SK-N-SH (cell line): ENCODE measurements around the gene CSHL1. TPM values are rescaled to one million over a fixed set of nuclear protein-coding genes. Genes with fewer than 3 reads are reported as not detected.
A peak's percentile ranks its signal among the peaks of the same experiment; 100 is the strongest.
"Not testable (repeated sequence)": the region's sequence is repeated elsewhere in the genome, so short reads cannot be mapped to it uniquely, and the experiment has no call there.

ENCODE experiments used
- CTCF ChIA-PET: fragments of 300-600, 350-600 bp; formaldehyde crosslinking; extraction: SDS; loops from one replicate; lab custom pipeline; 2021; lab: Yijun Ruan, JAX
- POLR2A ChIA-PET: fragments of 350-600 bp; sonication (Branson Sonifier 250); formaldehyde crosslinking; extraction: SDS; loops from one replicate; lab custom pipeline; 2020; ENCODE audit warnings: antibody characterized with exemption, inconsistent platforms; lab: Yijun Ruan, JAX
- DNase-seq: peaks from one replicate; pipeline ENCODE4 v3.0.0; 2012
- H2AFZ ChIP-seq: fragments of 200-600 bp; sonication (generic); 2 replicates; pipeline ENCODE4 v1.8.1; 2016; ENCODE audit warnings: antibody characterized with exemption, mild to moderate bottlenecking, low read depth
- H3F3A ChIP-seq: fragments of 200-600 bp; sonication (generic); replicated peaks from 2 replicates; pipeline ENCODE3; 2016; ENCODE audit warnings: antibody characterized with exemption, mild to moderate bottlenecking; ENCODE audit not compliant: insufficient read depth
- H3K27ac ChIP-seq, 2 experiments: fragments of 200-500 bp in 1 of 2; fragments of 200-600 bp in 1 of 2; sonication (Bioruptor generic) in 1 of 2; sonication (generic), shearing (Covaris generic) in 1 of 2; 2 replicates each; pipeline versions ENCODE4 v1.5.1 to v1.6.1; 2014 to 2016; ENCODE audit warnings: low read depth in 2 of 2, inconsistent platforms in 1 of 2, low read length in 1 of 2, mild to moderate bottlenecking in 1 of 2, mixed read lengths in 1 of 2
- H3K27me3 ChIP-seq: fragments of 200-600 bp; sonication (generic), shearing (Covaris generic); 2 replicates; pipeline ENCODE4 v1.6.1; 2016; ENCODE audit warnings: mixed run types; ENCODE audit not compliant: insufficient read depth
- H3K36me3 ChIP-seq, 2 experiments: fragments of 200-500 bp in 1 of 2; fragments of 200-600 bp in 1 of 2; sonication (Bioruptor generic) in 1 of 2; sonication (generic) in 1 of 2; replicated peaks in 1 of 2; 2 replicates each; pipeline versions ENCODE3 to v1.5.1; 2014 to 2016; ENCODE audit warnings: low read length in 1 of 2, mild to moderate bottlenecking in 1 of 2; ENCODE audit not compliant: insufficient read depth in 2 of 2, control insufficient read depth in 1 of 2
- H3K4me1 ChIP-seq, 2 experiments: fragments of 200-500 bp in 1 of 2; fragments of 200-600 bp in 1 of 2; sonication (Bioruptor generic) in 1 of 2; sonication (generic), shearing (Covaris generic) in 1 of 2; 2 replicates each; pipeline versions ENCODE4 v1.5.1 to v1.6.1; 2014 to 2016; ENCODE audit warnings: low read depth in 1 of 2, low read length in 1 of 2, mixed run types in 1 of 2; ENCODE audit not compliant: insufficient read depth in 2 of 2, control insufficient read depth in 1 of 2
- H3K4me2 ChIP-seq: fragments of 200-600 bp; sonication (generic), shearing (Covaris generic); 2 replicates; pipeline ENCODE4 v1.6.1; 2017; ENCODE audit warnings: mixed run types
- H3K4me3 ChIP-seq, 2 experiments: fragments of 200-500 bp in 1 of 2; fragments of 200-600 bp in 1 of 2; sonication (Bioruptor generic) in 1 of 2; sonication (generic), shearing (Covaris generic) in 1 of 2; 2 replicates each; pipeline versions ENCODE4 v1.5.1 to v1.8.1; 2014 to 2016; ENCODE audit warnings: low read depth in 2 of 2, inconsistent platforms in 1 of 2, low read length in 1 of 2, mild to moderate bottlenecking in 1 of 2, mixed read lengths in 1 of 2, moderate library complexity in 1 of 2
- H3K79me2 ChIP-seq: fragments of 200-600 bp; sonication (generic); 2 replicates; pipeline ENCODE4 v1.8.1; 2017; ENCODE audit warnings: mild to moderate bottlenecking; ENCODE audit not compliant: insufficient read depth
- H3K9ac ChIP-seq: fragments of 200-600 bp; sonication (generic); 2 replicates; pipeline ENCODE4 v1.6.1; 2017; ENCODE audit warnings: mixed run types
- H3K9me2 ChIP-seq: fragments of 200-600 bp; sonication (generic); 2 replicates; pipeline ENCODE4 v1.6.1; 2017; ENCODE audit warnings: mixed run types
- H3K9me3 ChIP-seq: fragments of 200-600 bp; sonication (generic); 2 replicates; pipeline ENCODE4 v1.6.1; 2017; ENCODE audit warnings: mixed run types, mild to moderate bottlenecking, moderate library complexity
- H4K20me1 ChIP-seq: fragments of 200-600 bp; sonication (generic); 2 replicates; pipeline ENCODE4 v1.6.1; 2017; ENCODE audit warnings: mild to moderate bottlenecking, mixed run types; ENCODE audit not compliant: insufficient read depth
- CTCF ChIP-seq: fragments of 200-600 bp; sonication (generic); IDR thresholded peaks from 2 replicates; pipeline ENCODE4 v1.6.1; 2017; ENCODE audit warnings: antibody characterized with exemption, mild to moderate bottlenecking, moderate library complexity
- IRF3 ChIP-seq: fragments of 150-350 bp; IDR thresholded peaks from 2 replicates; pipeline ENCODE4 v1.6.1; 2016; ENCODE audit warnings: mild to moderate bottlenecking, low read depth, low read length
- MXI1 ChIP-seq: IDR thresholded peaks from 2 replicates; pipeline ENCODE4 v1.6.1; 2012; ENCODE audit warnings: mild to moderate bottlenecking, low read depth, low read length, improper control_type of control experiment
- POLR2AphosphoS5 ChIP-seq: IDR thresholded peaks from 2 replicates; pipeline ENCODE4 v1.6.1; 2012; ENCODE audit warnings: low read depth, low read length
- RAD21 ChIP-seq: IDR thresholded peaks from 2 replicates; pipeline ENCODE4 v1.6.1; 2012; ENCODE audit warnings: mild to moderate bottlenecking, low read length
- SMC3 ChIP-seq: IDR thresholded peaks from 2 replicates; pipeline ENCODE4 v1.6.1; 2012; ENCODE audit warnings: low read depth, low read length, improper control_type of control experiment
- TCF12 ChIP-seq: IDR thresholded peaks from 2 replicates; pipeline ENCODE4 v1.4.0; 2012
- ZBTB33 ChIP-seq: IDR thresholded peaks from 2 replicates; pipeline ENCODE4 v1.4.0; 2012; ENCODE audit warnings: low read depth, borderline replicate concordance
- WGBS: methylation state at CpG from one replicate; pipeline ENCODE4 v1.1.6; 2017; ENCODE audit warnings: low lambda C conversion rate; 5-methylcytosine and 5-hydroxymethylcytosine counted together
- polyA plus RNA-seq, 3 experiments: library from polyadenylated mRNA; depleted of rRNA; stranded (reverse); fragments of >200 nt; gene quantifications; 2 replicates each; pipeline ENCODE4 v1.2.3, GENCODE V29; 2012
- TF ChIP-seq, protein P1 (sequence below): IDR thresholded peaks from 2 replicates; pipeline ENCODE4 v1.6.1; 2012; ENCODE audit warnings: mild to moderate bottlenecking, low read depth, low read length, moderate library complexity

Gene CSHL1
- polyA plus RNA-seq, 1 of the 3 experiments (the other 2 are of a cell fraction): not detected

- no peaks in the 10 kb centered on the region for H3K4me1 ChIP-seq
- POLR2A ChIA-PET: no interaction called here
- no peak for TF ChIP-seq TCF12
- no peak for TF ChIP-seq RAD21
- no peak for TF ChIP-seq SMC3
- peak; percentile 51 for TF ChIP-seq CTCF
- no peak for TF ChIP-seq IRF3
These were observed 29.0 kb downstream of the CSHL1 start, which contains the start of gene GH2 for GRCh38 chr17:63881935-63882601. Gene GH2, minus strand, starts transcription at chr17:63881944. Its CDS starts 143 bp downstream, at chr17:63881801.

GRCh38 chr17:63881337-63881736 is 29.7 kb downstream of the CSHL1 start:
- DNase-seq, H3K4me1 ChIP-seq, H2AFZ ChIP-seq, H3K79me2 ChIP-seq, H3F3A ChIP-seq, H3K27me3 ChIP-seq, H3K9me2 ChIP-seq, POLR2A ChIA-PET, H3K9ac ChIP-seq, H3K9me3 ChIP-seq, H3K27ac ChIP-seq, H3K4me2 ChIP-seq, H3K36me3 ChIP-seq, H4K20me1 ChIP-seq, H3K4me3 ChIP-seq: not testable (repeated sequence)
- CTCF ChIA-PET: interaction anchor here (1.1 to 2.0 kb wide), 7 partner anchors 16 to 147 kb away, joined by 3 to 11 read pairs (median 5); partner anchors contain the start of gene CSHL1
- 77% methylated on average over 11 of the region's 11 CpGs for WGBS

More at GRCh38 chr17:63881935-63882601, 29.0 kb downstream of the CSHL1 start, which contains the start of gene GH2:
- no peaks in the 10 kb centered on the region for H3K36me3 ChIP-seq
- H3F3A ChIP-seq: no peaks in the 10 kb centered on the region
- no peak within 1 kb of the TSS for H3K9ac ChIP-seq
- no peak within 1 kb of the TSS for H3K4me2 ChIP-seq
- H3K9me3 ChIP-seq: no peaks in the 10 kb centered on the region
- H3K79me2 ChIP-seq: no peaks in the 10 kb centered on the region
- WGBS: 53% methylated on average over 11 of the region's 15 CpGs
- H3K4me3 ChIP-seq: no peak within 1 kb of the TSS
- H3K9me2 ChIP-seq: no peaks in the 10 kb centered on the region
- no peaks in the 10 kb centered on the region for H4K20me1 ChIP-seq
- no peak within 1 kb of the TSS for H3K27ac ChIP-seq
- H2AFZ ChIP-seq: no peak within 1 kb of the TSS
- CTCF ChIA-PET: interaction anchor here (1.1 to 2.7 kb wide), 10 partner anchors 16 to 146 kb away, joined by 3 to 15 read pairs (median 5); partner anchors contain the start of gene CSHL1
- DNase-seq: peak; percentile 85
- peaks cover 5% of the 10 kb centered on the region for H3K27me3 ChIP-seq

GRCh38 chr17:63880706-63881105 is 30.4 kb downstream of the CSHL1 start:
- DNase-seq: no peak
- H3K36me3 ChIP-seq: no peaks in the 10 kb centered on the region
- no peak overlapping the region for H3K27ac ChIP-seq
- no peak overlapping the region for H3K9ac ChIP-seq
- ChIA-PET POLR2A (no interaction called here), CTCF (interaction anchor here (1.2 to 2.0 kb wide), 6 partner anchors 15 to 147 kb away, joined by 3 to 11 read pairs (median 6); partner anchors contain the start of gene CSHL1)
- H3K9me3 ChIP-seq: no peaks in the 10 kb centered on the region
- 57% methylated on average over 4 of the region's 12 CpGs for WGBS
- no peaks in the 10 kb centered on the region for H3K9me2 ChIP-seq
- no peaks in the 10 kb centered on the region for H3K79me2 ChIP-seq
- H3K4me2 ChIP-seq: no peak overlapping the region
- no peaks in the 10 kb centered on the region for H4K20me1 ChIP-seq
- H2AFZ ChIP-seq: no peak overlapping the region
- no peak overlapping the region for H3K4me3 ChIP-seq
- H3F3A ChIP-seq: no peaks in the 10 kb centered on the region
- H3K27me3 ChIP-seq: peaks cover 5% of the 10 kb centered on the region
- H3K4me1 ChIP-seq: no peaks in the 10 kb centered on the region
- TF ChIP-seq, protein P1, sequence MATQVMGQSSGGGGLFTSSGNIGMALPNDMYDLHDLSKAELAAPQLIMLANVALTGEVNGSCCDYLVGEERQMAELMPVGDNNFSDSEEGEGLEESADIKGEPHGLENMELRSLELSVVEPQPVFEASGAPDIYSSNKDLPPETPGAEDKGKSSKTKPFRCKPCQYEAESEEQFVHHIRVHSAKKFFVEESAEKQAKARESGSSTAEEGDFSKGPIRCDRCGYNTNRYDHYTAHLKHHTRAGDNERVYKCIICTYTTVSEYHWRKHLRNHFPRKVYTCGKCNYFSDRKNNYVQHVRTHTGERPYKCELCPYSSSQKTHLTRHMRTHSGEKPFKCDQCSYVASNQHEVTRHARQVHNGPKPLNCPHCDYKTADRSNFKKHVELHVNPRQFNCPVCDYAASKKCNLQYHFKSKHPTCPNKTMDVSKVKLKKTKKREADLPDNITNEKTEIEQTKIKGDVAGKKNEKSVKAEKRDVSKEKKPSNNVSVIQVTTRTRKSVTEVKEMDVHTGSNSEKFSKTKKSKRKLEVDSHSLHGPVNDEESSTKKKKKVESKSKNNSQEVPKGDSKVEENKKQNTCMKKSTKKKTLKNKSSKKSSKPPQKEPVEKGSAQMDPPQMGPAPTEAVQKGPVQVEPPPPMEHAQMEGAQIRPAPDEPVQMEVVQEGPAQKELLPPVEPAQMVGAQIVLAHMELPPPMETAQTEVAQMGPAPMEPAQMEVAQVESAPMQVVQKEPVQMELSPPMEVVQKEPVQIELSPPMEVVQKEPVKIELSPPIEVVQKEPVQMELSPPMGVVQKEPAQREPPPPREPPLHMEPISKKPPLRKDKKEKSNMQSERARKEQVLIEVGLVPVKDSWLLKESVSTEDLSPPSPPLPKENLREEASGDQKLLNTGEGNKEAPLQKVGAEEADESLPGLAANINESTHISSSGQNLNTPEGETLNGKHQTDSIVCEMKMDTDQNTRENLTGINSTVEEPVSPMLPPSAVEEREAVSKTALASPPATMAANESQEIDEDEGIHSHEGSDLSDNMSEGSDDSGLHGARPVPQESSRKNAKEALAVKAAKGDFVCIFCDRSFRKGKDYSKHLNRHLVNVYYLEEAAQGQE: no peak
- no peak for TF ChIP-seq POLR2AphosphoS5
- TF ChIP-seq IRF3: no peak
- no peak for TF ChIP-seq ZBTB33
- TF ChIP-seq MXI1: no peak
